K562 (cell line): Measurements from ENCODE around the gene ALK. TPM values are rescaled to one million over a fixed set of nuclear protein-coding genes. Genes with fewer than 3 reads are reported as not detected.

Source experiments
- ATAC-seq: fragments of 200-7000 bp; cut with Tn5 transposase; 3 replicates; pipeline ENCODE4 v1.9.1; 2020; ENCODE audit warnings: moderate library complexity
- BruUV-seq: library from RNA; stranded (reverse); fragments of 400-500 nt; replicated peaks from 2 replicates; lab custom pipeline; 2021; lab: Mats Ljungman, UMichigan
- CTCF ChIA-PET: fragments of 300-600 bp; formaldehyde crosslinking; extraction: SDS; loops from one replicate; lab custom pipeline; 2021; ENCODE audit warnings: low intra/inter-chr PET ratio; lab: Yijun Ruan, JAX
- POLR2A ChIA-PET: fragments of 300-600, 350-650 bp; sonication (Branson Sonifier 250); formaldehyde crosslinking; extraction: SDS; loops from one replicate; lab custom pipeline; 2021; ENCODE audit warnings: antibody characterized with exemption, inconsistent platforms; lab: Yijun Ruan, JAX
- DNase-seq, 4 experiments: peaks; one replicate each; pipeline versions ENCODE4 v3.0.0 to v3.0.0-alpha.2; 2011 to 2018; ENCODE audit warnings: low spot score in 3 of 4, mixed read lengths in 3 of 4; ENCODE audit errors: extremely low read depth in 1 of 4
- FAIRE-seq: peaks from 2 replicates; lab custom pipeline; 2011; peaks lifted over from hg19 to GRCh38; lab: Jason Lieb, UNC
- H2AFZ ChIP-seq: 2 replicates; pipeline ENCODE4 v1.6.0; 2011; ENCODE audit warnings: low read depth, low read length, control low read depth, inconsistent platforms
- H3K27ac ChIP-seq: fragments of 200-600 bp; 3 replicates; pipeline ENCODE4 v1.8.0; 2011; ENCODE audit warnings: low read depth, mild to moderate bottlenecking, control low read depth, inconsistent platforms, low read length, moderate library complexity, mixed read lengths; ENCODE audit errors: extremely low read depth
- H3K27me3 ChIP-seq, 2 experiments: fragments of 300-600 bp in 1 of 2; 2 replicates in 1 of 2; 3 replicates in 1 of 2; pipeline versions ENCODE4 v1.6.0 to v1.8.0; 2011; ENCODE audit warnings: inconsistent platforms in 2 of 2, low read length in 2 of 2, mild to moderate bottlenecking in 1 of 2, mixed read lengths in 1 of 2, moderate library complexity in 1 of 2; ENCODE audit not compliant: control insufficient read depth in 2 of 2, insufficient read depth in 2 of 2
- H3K36me3 ChIP-seq: fragments of 300-600 bp; 3 replicates; pipeline ENCODE4 v1.8.0; 2011; ENCODE audit warnings: mild to moderate bottlenecking, low read length, inconsistent platforms; ENCODE audit not compliant: control insufficient read depth, insufficient read depth
- H3K4me1 ChIP-seq, 2 experiments: fragments of 200-600 bp in 1 of 2; replicated peaks in 1 of 2; 2 replicates in 1 of 2; 3 replicates in 1 of 2; pipeline versions ENCODE4 v1.5.1 to v1.8.0; 2011; ENCODE audit warnings: inconsistent platforms in 2 of 2, low read length in 2 of 2, mild to moderate bottlenecking in 1 of 2, mixed read lengths in 1 of 2, moderate library complexity in 1 of 2; ENCODE audit not compliant: control insufficient read depth in 2 of 2, insufficient read depth in 2 of 2
- H3K4me2 ChIP-seq: 2 replicates; pipeline ENCODE4 v1.6.1; 2011; ENCODE audit warnings: low read length, control low read depth, inconsistent platforms, mixed read lengths; ENCODE audit not compliant: insufficient read depth
- H3K4me3 ChIP-seq: fragments of 200-600 bp; sonication (generic), shearing (Covaris generic); 2 replicates; pipeline ENCODE4 v1.5.1; 2016; ENCODE audit warnings: control low read depth, inconsistent platforms
- H3K79me2 ChIP-seq: fragments of 200-600 bp; 3 replicates; pipeline ENCODE4 v1.8.0; 2011; ENCODE audit warnings: low read length, inconsistent platforms; ENCODE audit not compliant: control insufficient read depth, insufficient read depth
- H3K9ac ChIP-seq, 2 experiments: 2 replicates each; pipeline versions ENCODE4 v1.6.0 to v1.6.1; 2011; ENCODE audit warnings: low read depth in 2 of 2, low read length in 2 of 2, control low read depth in 1 of 2, inconsistent platforms in 1 of 2, mild to moderate bottlenecking in 1 of 2, mixed read lengths in 1 of 2; ENCODE audit not compliant: insufficient read depth in 1 of 2
- H3K9me1 ChIP-seq: one replicate; pipeline ENCODE4 v1.6.0; 2011; ENCODE audit warnings: inconsistent platforms, mild to moderate bottlenecking, low read length, moderate library complexity; ENCODE audit not compliant: control insufficient read depth, insufficient read depth
- H3K9me3 ChIP-seq: replicated peaks from 2 replicates; pipeline ENCODE4 v1.5.1; 2011; ENCODE audit warnings: low read depth, low read length, inconsistent platforms; ENCODE audit not compliant: control insufficient read depth, insufficient read depth
- H4K20me1 ChIP-seq: replicated peaks from 2 replicates; pipeline ENCODE4 v1.6.1; 2011; ENCODE audit warnings: low read length, inconsistent platforms, mixed read lengths; ENCODE audit not compliant: control insufficient read depth, insufficient read depth
- CBX3 ChIP-seq, 2 experiments: IDR thresholded peaks; 1 replicate in 1 of 2; 2 replicates in 1 of 2; pipeline ENCODE4 v1.6.1; 2012; ENCODE audit warnings: inconsistent platforms in 2 of 2, low read length in 2 of 2, borderline replicate concordance in 1 of 2, control low read depth in 1 of 2
- JUN ChIP-seq, 2 experiments: sonication (generic) in 1 of 2; formaldehyde crosslinking in 1 of 2; IDR thresholded peaks; 2 replicates each; pipeline versions ENCODE4 v1.6.1 to v1.8.0; 2012 to 2022; ENCODE audit warnings: borderline replicate concordance in 2 of 2, mild to moderate bottlenecking in 2 of 2, improper control_type of control experiment in 1 of 2, low read depth in 1 of 2, low read length in 1 of 2, missing genetic modification reagents in 1 of 2
- MYBL2 ChIP-seq, 2 experiments: fragments of 450-650 bp in 1 of 2; sonication (generic) in 1 of 2; formaldehyde crosslinking in 1 of 2; IDR thresholded peaks; 2 replicates each; pipeline versions ENCODE4 v1.6.1 to v1.8.1; 2017 to 2022; ENCODE audit warnings: borderline replicate concordance in 1 of 2, inconsistent platforms in 1 of 2, low read depth in 1 of 2, mild to moderate bottlenecking in 1 of 2, missing genetic modification reagents in 1 of 2, moderate library complexity in 1 of 2
- WGBS: fragments of 100-300 bp; shearing (Covaris generic); methylation state at CpG from one replicate; pipeline ENCODE4 v1.1.6; 2016; ENCODE audit warnings: low coverage, mixed read lengths; ENCODE audit not compliant: insufficient coverage; ENCODE audit errors: missing lambda C conversion rate; 5-methylcytosine and 5-hydroxymethylcytosine counted together
- in situ Hi-C: fragments of 300-500 bp; cut with MboI; formaldehyde crosslinking; loops from 4 replicates; pipeline ENCODE4 v1.15.0; 2018; ENCODE audit warnings: inconsistent platforms, mixed read lengths
- intact Hi-C: fragments of 100-400 bp; cut with micrococcal nuclease; formaldehyde crosslinking; loops from 2 replicates; pipeline ENCODE4 v1.14.2; 2022
- polyA plus RNA-seq, 8 experiments: library from polyadenylated mRNA; depleted of rRNA in 4 of 8; stranded (reverse) in 5 of 8; unstranded in 3 of 8; fragments of >200 nt; fragmentation: Nextera tagmentation in 2 of 8; fragmentation: Illumina TruSeq in 1 of 8; extraction: Ambion mirVana in 2 of 8; extraction: Trizol in 1 of 8; gene quantifications; 2 replicates each; pipeline versions ENCODE4 v1.2.1 to v1.2.3, GENCODE V29; 2011 to 2014; ENCODE audit warnings: inconsistent platforms in 1 of 8, missing spikeins in 1 of 8
- total RNA-seq, 7 experiments: library from RNA; depleted of rRNA in 6 of 7; stranded (reverse); fragments of >200 nt in 6 of 7; fragmentation: Illumina TruSeq in 2 of 7; extraction: Trizol in 2 of 7; gene quantifications; 2 replicates each; pipeline versions ENCODE4 v1.2.1 to v1.2.3, GENCODE V29; 2011 to 2021; ENCODE audit warnings: low replicate concordance in 1 of 7
- TF ChIP-seq, protein P1 (sequence below): fragments of 450-650 bp; IDR thresholded peaks from 2 replicates; pipeline ENCODE4 v1.6.1; 2018; ENCODE audit not compliant: partially characterized antibody

Gene ALK
- total and polyA plus RNA-seq, 9 of the 15 experiments (the other 6 are each of a cell fraction or from before 2014, with no cell fraction given), result not detected

DNA sequence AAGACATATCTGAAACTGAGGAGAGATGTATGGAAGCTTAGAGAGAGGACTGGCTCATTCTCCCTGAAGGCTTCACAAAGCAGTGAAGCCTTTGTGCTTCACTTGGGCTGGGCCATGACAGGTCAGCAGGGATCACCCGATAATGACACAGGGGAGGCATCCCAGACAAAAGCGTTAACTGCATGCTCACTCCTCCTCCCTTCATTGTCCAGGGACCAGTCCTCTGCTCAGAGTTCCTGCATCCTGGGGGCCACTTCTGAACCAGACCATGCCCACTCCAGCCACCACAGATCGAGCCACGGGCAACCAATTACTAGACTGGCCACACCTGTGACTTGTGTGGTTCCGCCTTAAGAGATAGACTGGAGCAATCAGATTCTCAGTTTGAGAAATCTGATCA is 570.1 kb downstream of the ALK start:
- no peak overlapping the region for H2AFZ ChIP-seq
- DNase-seq, result no peak
- no peak overlapping the region for H3K4me2 ChIP-seq
- peaks cover 0 to 3% of the 10 kb centered on the region in 2 experiments; a peak in 1 of 5 replicates for H3K27me3 ChIP-seq
- BruUV-seq, result no TSS peak
- H3K79me2 ChIP-seq, result no peaks in the 10 kb centered on the region
- H3K4me1 ChIP-seq, result no peaks in the 10 kb centered on the region
- H3K9ac ChIP-seq, result no peak overlapping the region
- POLR2A ChIA-PET, result no interaction called here
- CTCF ChIA-PET, result no interaction called here
- no peak overlapping the region for H3K27ac ChIP-seq
- no peaks in the 10 kb centered on the region; the same call in 1 of the 2 replicates for H4K20me1 ChIP-seq
- H3K36me3 ChIP-seq, result no peaks in the 10 kb centered on the region
- 2% methylated on average over 5 of the region's 5 CpGs for WGBS
- TF ChIP-seq MYBL2 (IDR thresholded peaks at IDR 0.05; ENCODE audit: low read depth) (no peak), MYBL2 (CRISPR knock-in tag; IDR thresholded peaks at IDR 0.05; ENCODE audit: borderline replicate concordance) (no peak), JUN (IDR thresholded peaks at IDR 0.05; ENCODE audit: borderline replicate concordance, low read depth, low read length) (no peak), JUN (CRISPR knock-in tag; IDR thresholded peaks at IDR 0.05; ENCODE audit: borderline replicate concordance) (no peak), CBX3 (IDR thresholded peaks at IDR 0.05; ENCODE audit: borderline replicate concordance in 1 of 2, low read length in 2 of 2) (no peak)
- TF ChIP-seq, protein P1, sequence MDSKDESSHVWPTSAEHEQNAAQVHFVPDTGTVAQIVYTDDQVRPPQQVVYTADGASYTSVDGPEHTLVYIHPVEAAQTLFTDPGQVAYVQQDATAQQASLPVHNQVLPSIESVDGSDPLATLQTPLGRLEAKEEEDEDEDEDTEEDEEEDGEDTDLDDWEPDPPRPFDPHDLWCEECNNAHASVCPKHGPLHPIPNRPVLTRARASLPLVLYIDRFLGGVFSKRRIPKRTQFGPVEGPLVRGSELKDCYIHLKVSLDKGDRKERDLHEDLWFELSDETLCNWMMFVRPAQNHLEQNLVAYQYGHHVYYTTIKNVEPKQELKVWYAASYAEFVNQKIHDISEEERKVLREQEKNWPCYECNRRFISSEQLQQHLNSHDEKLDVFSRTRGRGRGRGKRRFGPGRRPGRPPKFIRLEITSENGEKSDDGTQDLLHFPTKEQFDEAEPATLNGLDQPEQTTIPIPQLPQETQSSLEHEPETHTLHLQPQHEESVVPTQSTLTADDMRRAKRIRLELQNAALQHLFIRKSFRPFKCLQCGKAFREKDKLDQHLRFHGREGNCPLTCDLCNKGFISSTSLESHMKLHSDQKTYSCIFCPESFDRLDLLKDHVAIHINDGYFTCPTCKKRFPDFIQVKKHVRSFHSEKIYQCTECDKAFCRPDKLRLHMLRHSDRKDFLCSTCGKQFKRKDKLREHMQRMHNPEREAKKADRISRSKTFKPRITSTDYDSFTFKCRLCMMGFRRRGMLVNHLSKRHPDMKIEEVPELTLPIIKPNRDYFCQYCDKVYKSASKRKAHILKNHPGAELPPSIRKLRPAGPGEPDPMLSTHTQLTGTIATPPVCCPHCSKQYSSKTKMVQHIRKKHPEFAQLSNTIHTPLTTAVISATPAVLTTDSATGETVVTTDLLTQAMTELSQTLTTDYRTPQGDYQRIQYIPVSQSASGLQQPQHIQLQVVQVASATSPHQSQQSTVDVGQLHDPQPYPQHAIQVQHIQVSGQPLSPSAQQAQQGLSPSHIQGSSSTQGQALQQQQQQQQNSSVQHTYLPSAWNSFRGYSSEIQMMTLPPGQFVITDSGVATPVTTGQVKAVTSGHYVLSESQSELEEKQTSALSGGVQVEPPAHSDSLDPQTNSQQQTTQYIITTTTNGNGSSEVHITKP, result peak; percentile 51
- no peak for FAIRE-seq
- no peaks in the 10 kb centered on the region for H3K9me1 ChIP-seq
- in situ Hi-C loops, result no loop called here
- no peak for ATAC-seq
- H3K9me3 ChIP-seq, result no peaks in the 10 kb centered on the region
- no peak overlapping the region for H3K4me3 ChIP-seq
- intact Hi-C loops, result no loop called here
